CD4-positive, alpha-beta T cell treated with Interleukin-4 for 4 hours (primary cell): Measurements from ENCODE around the gene SDR42E1.
"Not testable (repeated sequence)": the region's sequence is repeated elsewhere in the genome, so short reads cannot be mapped to it uniquely, and the experiment has no call there.

Experiments used
- DNase-seq: peaks from one replicate; pipeline ENCODE4 v3.0.0-alpha.2; 2020

Gene SDR42E1

GRCh38 chr16:82002831-82003230 lies 8.4 kb downstream of the SDR42E1 start:
- DNase-seq = no peak

GRCh38 chr16:81997738-81998137 lies 13.5 kb downstream of the SDR42E1 start:
- DNase-seq = no peak

- no peak for DNase-seq
Measured at GRCh38 chr16:81996664-81997509, 14.4 kb downstream of the SDR42E1 start.

- no peak for DNase-seq
Measured at GRCh38 chr16:81995651-81996050, 15.6 kb downstream of the SDR42E1 start.

- DNase-seq = no peak
Measured at GRCh38 chr16:81994485-81994884, 16.8 kb downstream of the SDR42E1 start.

GRCh38 chr16:81992859-81993258 lies 18.4 kb downstream of the SDR42E1 start:
- DNase-seq = no peak

- DNase-seq = no peak
Measured at GRCh38 chr16:81987706-81988105, 23.6 kb downstream of the SDR42E1 start.

GRCh38 chr16:81987121-81987520 lies 24.1 kb downstream of the SDR42E1 start:
- DNase-seq = no peak

- not testable (repeated sequence) for DNase-seq
Measured at GRCh38 chr16:81977335-81977942, 33.8 kb downstream of the SDR42E1 start.

- DNase-seq = no peak
Measured at GRCh38 chr16:81975637-81976036, 35.6 kb downstream of the SDR42E1 start.

- no peak for DNase-seq
Measured at GRCh38 chr16:81973737-81974136, 37.5 kb downstream of the SDR42E1 start.

GRCh38 chr16:81971853-81972252 lies 39.4 kb downstream of the SDR42E1 start:
- DNase-seq = no peak

GRCh38 chr16:81967358-81967757 lies 43.9 kb downstream of the SDR42E1 start:
- no peak for DNase-seq

GRCh38 chr16:81964808-81965207 lies 46.5 kb downstream of the SDR42E1 start:
- DNase-seq = no peak

GRCh38 chr16:81956213-81956948 lies 54.9 kb downstream of the SDR42E1 start:
- no peak for DNase-seq

GRCh38 chr16:81951564-81951963 lies 59.7 kb downstream of the SDR42E1 start:
- DNase-seq = no peak

- no peak for DNase-seq
Measured at GRCh38 chr16:81946206-81946605, 65.1 kb downstream of the SDR42E1 start.

- no peak for DNase-seq
Measured at GRCh38 chr16:81945665-81946064, 65.6 kb downstream of the SDR42E1 start.

- DNase-seq = no peak
Measured at GRCh38 chr16:81942007-81942601, 69.2 kb downstream of the SDR42E1 start.

- no peak for DNase-seq
Measured at GRCh38 chr16:81940781-81941560, 70.3 kb downstream of the SDR42E1 start.

- no peak for DNase-seq
Measured at GRCh38 chr16:81939164-81940056, 71.9 kb downstream of the SDR42E1 start.
